AG04450 (cell line): ENCODE measurements around the gene ELP6. TPM values are rescaled to one million over a fixed set of nuclear protein-coding genes. Genes with fewer than 3 reads are reported as not detected.

Source experiments
- CTCF ChIA-PET: fragments of 300-600, 350-600 bp; formaldehyde crosslinking; extraction: SDS; loops from one replicate; lab custom pipeline; 2022; ENCODE audit warnings: antibody characterized with exemption, inconsistent platforms; lab: Charles Lee
- POLR2A ChIA-PET: fragments of 350-600 bp; formaldehyde crosslinking; extraction: SDS; loops from one replicate; lab custom pipeline; 2021; ENCODE audit warnings: antibody characterized with exemption, inconsistent platforms; lab: Yijun Ruan, JAX
- DNase-seq: peaks from one replicate; pipeline ENCODE4 v3.0.0-alpha.2; 2011; ENCODE audit warnings: low read depth, low spot score
- H3K27ac ChIP-seq: one replicate; pipeline ENCODE4 v1.5.1; 2012; ENCODE audit warnings: low read depth, low read length, control low read depth
- H3K27me3 ChIP-seq: one replicate; pipeline ENCODE4 v1.6.0; 2012; ENCODE audit warnings: low read length; ENCODE audit not compliant: control insufficient read depth, insufficient read depth
- H3K4me3 ChIP-seq: 2 replicates; pipeline ENCODE4 v1.5.1; 2011; ENCODE audit warnings: mild to moderate bottlenecking, low read depth, low read length, control low read depth
- H3K9me3 ChIP-seq: 2 replicates; pipeline ENCODE4 v1.5.1; 2012; ENCODE audit warnings: low read length; ENCODE audit not compliant: control insufficient read depth, insufficient read depth
- polyA plus RNA-seq: library from polyadenylated mRNA; depleted of rRNA; stranded (reverse); fragments of >200 nt; gene quantifications from 2 replicates; pipeline ENCODE4 v1.2.3, GENCODE V29; 2011
- TF ChIP-seq, protein P1 (sequence below): IDR thresholded peaks from 2 replicates; pipeline ENCODE4 v1.5.1; 2011; ENCODE audit warnings: low read depth, low read length, control low read depth, inconsistent platforms

Gene ELP6
- polyA plus RNA-seq, 1 experiment, result 40.0 TPM

- TF ChIP-seq, protein P1, sequence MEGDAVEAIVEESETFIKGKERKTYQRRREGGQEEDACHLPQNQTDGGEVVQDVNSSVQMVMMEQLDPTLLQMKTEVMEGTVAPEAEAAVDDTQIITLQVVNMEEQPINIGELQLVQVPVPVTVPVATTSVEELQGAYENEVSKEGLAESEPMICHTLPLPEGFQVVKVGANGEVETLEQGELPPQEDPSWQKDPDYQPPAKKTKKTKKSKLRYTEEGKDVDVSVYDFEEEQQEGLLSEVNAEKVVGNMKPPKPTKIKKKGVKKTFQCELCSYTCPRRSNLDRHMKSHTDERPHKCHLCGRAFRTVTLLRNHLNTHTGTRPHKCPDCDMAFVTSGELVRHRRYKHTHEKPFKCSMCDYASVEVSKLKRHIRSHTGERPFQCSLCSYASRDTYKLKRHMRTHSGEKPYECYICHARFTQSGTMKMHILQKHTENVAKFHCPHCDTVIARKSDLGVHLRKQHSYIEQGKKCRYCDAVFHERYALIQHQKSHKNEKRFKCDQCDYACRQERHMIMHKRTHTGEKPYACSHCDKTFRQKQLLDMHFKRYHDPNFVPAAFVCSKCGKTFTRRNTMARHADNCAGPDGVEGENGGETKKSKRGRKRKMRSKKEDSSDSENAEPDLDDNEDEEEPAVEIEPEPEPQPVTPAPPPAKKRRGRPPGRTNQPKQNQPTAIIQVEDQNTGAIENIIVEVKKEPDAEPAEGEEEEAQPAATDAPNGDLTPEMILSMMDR, result no peak
- DNase-seq, result no peak
- ChIA-PET POLR2A (no interaction called here), CTCF (no interaction called here)
- no peak overlapping the region for H3K27ac ChIP-seq
- no peaks in the 10 kb centered on the region for H3K9me3 ChIP-seq
- H3K4me3 ChIP-seq, result no peak overlapping the region
- H3K27me3 ChIP-seq, result no peaks in the 10 kb centered on the region
These were observed 9.4 kb downstream of the ELP6 start for GRCh38 chr3:47504113-47504512.

DNA sequence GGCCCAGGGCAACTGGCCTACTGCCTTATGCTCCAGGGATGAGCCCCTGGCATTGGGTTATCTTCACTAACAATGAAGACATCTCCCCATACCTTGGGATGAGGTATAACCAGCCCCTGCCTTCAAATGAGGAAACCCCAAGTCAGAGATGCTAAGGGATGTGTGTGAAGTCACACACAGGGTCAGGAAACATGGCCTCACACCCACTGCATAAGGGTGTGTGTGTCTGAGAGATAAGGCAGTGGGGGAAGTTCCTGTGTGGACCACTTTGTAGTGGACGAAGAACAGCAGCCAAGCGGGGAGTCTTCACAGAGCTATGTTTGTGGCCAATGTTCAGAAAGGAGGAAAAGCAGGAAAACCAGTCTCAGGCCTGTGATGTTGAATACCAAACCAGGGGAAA lies 10.5 kb downstream of the ELP6 start:
- H3K4me3 ChIP-seq, result no peak overlapping the region
- no peak for DNase-seq
- TF ChIP-seq, protein P1, result no peak
- CTCF ChIA-PET, result interaction anchor here (0.5 kb wide), 1 partner anchor 172 kb away, joined by 3 read pairs; no protein-coding TSS in a partner anchor
- H3K27ac ChIP-seq, result no peak overlapping the region
- H3K27me3 ChIP-seq, result no peaks in the 10 kb centered on the region
- H3K9me3 ChIP-seq, result no peaks in the 10 kb centered on the region
- POLR2A ChIA-PET, result interaction anchor here (0.6 kb wide), 1 partner anchor 20 kb away, joined by 3 read pairs; no protein-coding TSS in a partner anchor

GRCh38 chr3:47496892-47497291 lies 16.6 kb downstream of the ELP6 start:
- no peak overlapping the region for H3K4me3 ChIP-seq
- POLR2A ChIA-PET, result no interaction called here
- DNase-seq, result no peak
- CTCF ChIA-PET, result no interaction called here
- H3K27me3 ChIP-seq, result no peaks in the 10 kb centered on the region
- H3K27ac ChIP-seq, result no peak overlapping the region
- TF ChIP-seq, protein P1, result no peak
- H3K9me3 ChIP-seq, result no peaks in the 10 kb centered on the region

- H3K27ac ChIP-seq, result no peak overlapping the region
- no peak for DNase-seq
- H3K9me3 ChIP-seq, result no peaks in the 10 kb centered on the region
- ChIA-PET POLR2A (no interaction called here), CTCF (interaction anchor here (0.6 kb wide), 1 partner anchor 26 kb away, joined by 3 read pairs; no protein-coding TSS in a partner anchor)
- TF ChIP-seq, protein P1, result no peak
- no peak overlapping the region for H3K4me3 ChIP-seq
- H3K27me3 ChIP-seq, result no peaks in the 10 kb centered on the region
These were observed 17.6 kb downstream of the ELP6 start for GRCh38 chr3:47495886-47496285.

DNA sequence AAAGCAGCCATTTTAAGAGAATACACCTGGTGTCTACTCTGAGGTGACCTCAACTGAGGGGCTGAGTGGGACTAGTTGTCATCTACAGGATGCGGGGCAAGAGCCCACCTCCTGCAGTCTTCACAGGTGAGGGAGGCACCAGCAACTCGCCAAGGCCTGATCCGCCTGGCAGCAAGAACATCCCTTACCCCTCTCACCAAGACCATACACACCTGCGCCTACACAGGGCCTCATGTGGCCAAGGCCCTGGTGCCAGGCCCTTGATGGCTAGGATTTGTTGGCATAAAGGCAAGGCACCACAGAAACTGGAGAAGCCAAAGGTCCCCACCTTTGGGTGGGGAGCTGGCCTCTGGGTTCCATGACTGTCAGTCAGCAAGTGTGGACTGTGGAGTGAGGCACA lies 18.4 kb downstream of the ELP6 start:
- POLR2A ChIA-PET, result no interaction called here
- CTCF ChIA-PET, result no interaction called here
- no peaks in the 10 kb centered on the region for H3K9me3 ChIP-seq

More for the DNA sequence above, 18.4 kb downstream of the ELP6 start:
- no peaks in the 10 kb centered on the region for H3K27me3 ChIP-seq
- DNase-seq, result no peak
- no peak overlapping the region for H3K4me3 ChIP-seq
- H3K27ac ChIP-seq, result no peak overlapping the region
- TF ChIP-seq, protein P1, result no peak
